Smooth muscle cell (in vitro differentiated cells): ENCODE measurements around the gene PLXDC1. TPM values are rescaled to one million over a fixed set of nuclear protein-coding genes. Genes with fewer than 3 reads are reported as not detected.

Experiments
- DNase-seq: peaks from one replicate; lab custom pipeline; 2025; ENCODE audit not compliant: unreplicated experiment; lab: John Stamatoyannopoulos, UW
- H2AFZ ChIP-seq: fragments of 200-600 bp; sonication (generic); 2 replicates; pipeline ENCODE4 v1.6.0; 2016; ENCODE audit warnings: antibody characterized with exemption, low read depth, mild to moderate bottlenecking
- H3F3A ChIP-seq: fragments of 200-600 bp; sonication (generic); 2 replicates; pipeline ENCODE4 v1.6.0; 2017; ENCODE audit warnings: antibody characterized with exemption, low read depth
- H3K27ac ChIP-seq: fragments of 200-600 bp; sonication (generic); 2 replicates; pipeline ENCODE4 v1.5.1; 2016; ENCODE audit warnings: low read depth, mild to moderate bottlenecking
- H3K27me3 ChIP-seq: fragments of 200-600 bp; sonication (generic); 2 replicates; pipeline ENCODE4 v1.6.1; 2016; ENCODE audit warnings: low read depth, mild to moderate bottlenecking
- H3K36me3 ChIP-seq: fragments of 200-600 bp; sonication (generic); 2 replicates; pipeline ENCODE4 v1.5.1; 2016; ENCODE audit warnings: low read depth
- H3K4me1 ChIP-seq: fragments of 200-600 bp; sonication (generic); 2 replicates; pipeline ENCODE4 v1.5.1; 2016; ENCODE audit warnings: low read depth
- H3K4me2 ChIP-seq: fragments of 200-600 bp; sonication (generic); 2 replicates; pipeline ENCODE4 v1.6.0; 2016; ENCODE audit warnings: mild to moderate bottlenecking
- H3K4me3 ChIP-seq: fragments of 200-600 bp; sonication (generic); 2 replicates; pipeline ENCODE4 v1.5.1; 2016; ENCODE audit warnings: mild to moderate bottlenecking
- H3K79me2 ChIP-seq: fragments of 200-600 bp; sonication (generic); 2 replicates; pipeline ENCODE4 v1.6.0; 2016; ENCODE audit warnings: low read depth, mild to moderate bottlenecking
- H3K9ac ChIP-seq: fragments of 200-600 bp; sonication (generic); 2 replicates; pipeline ENCODE4 v1.6.0; 2016; ENCODE audit warnings: low read depth
- H3K9me3 ChIP-seq: fragments of 200-600 bp; sonication (generic); replicated peaks from 2 replicates; pipeline ENCODE4 v1.5.1; 2016; ENCODE audit warnings: low read depth
- H4K20me1 ChIP-seq: fragments of 200-600 bp; sonication (generic); 2 replicates; pipeline ENCODE4 v1.6.0; 2016; ENCODE audit warnings: low read depth
- WGBS: methylation state at CpG from one replicate; pipeline ENCODE4 v1.1.7; 2016; ENCODE audit warnings: low lambda C conversion rate; 5-methylcytosine and 5-hydroxymethylcytosine counted together
- polyA plus RNA-seq: library from polyadenylated mRNA; unstranded; fragments of >200 nt; fragmentation: Nextera tagmentation; extraction: Ambion mirVana; gene quantifications from 2 replicates; pipeline ENCODE4 v1.2.1, GENCODE V29; 2016
- total RNA-seq: library from RNA; depleted of rRNA; stranded (reverse); fragments of >200 nt; gene quantifications from 2 replicates; pipeline ENCODE4 v1.2.3, GENCODE V29; 2014
- TF ChIP-seq, protein P1 (sequence below): fragments of 200-600 bp; sonication (generic); IDR thresholded peaks from 2 replicates; pipeline ENCODE4 v1.5.1; 2017; ENCODE audit warnings: borderline replicate concordance, mild to moderate bottlenecking, antibody characterized with exemption; ENCODE audit not compliant: insufficient read depth, poor library complexity, severe bottlenecking

PLXDC1 gene
- total and polyA plus RNA-seq, 2 experiments from 2014 or later: 17.4 to 18.5 TPM

DNA sequence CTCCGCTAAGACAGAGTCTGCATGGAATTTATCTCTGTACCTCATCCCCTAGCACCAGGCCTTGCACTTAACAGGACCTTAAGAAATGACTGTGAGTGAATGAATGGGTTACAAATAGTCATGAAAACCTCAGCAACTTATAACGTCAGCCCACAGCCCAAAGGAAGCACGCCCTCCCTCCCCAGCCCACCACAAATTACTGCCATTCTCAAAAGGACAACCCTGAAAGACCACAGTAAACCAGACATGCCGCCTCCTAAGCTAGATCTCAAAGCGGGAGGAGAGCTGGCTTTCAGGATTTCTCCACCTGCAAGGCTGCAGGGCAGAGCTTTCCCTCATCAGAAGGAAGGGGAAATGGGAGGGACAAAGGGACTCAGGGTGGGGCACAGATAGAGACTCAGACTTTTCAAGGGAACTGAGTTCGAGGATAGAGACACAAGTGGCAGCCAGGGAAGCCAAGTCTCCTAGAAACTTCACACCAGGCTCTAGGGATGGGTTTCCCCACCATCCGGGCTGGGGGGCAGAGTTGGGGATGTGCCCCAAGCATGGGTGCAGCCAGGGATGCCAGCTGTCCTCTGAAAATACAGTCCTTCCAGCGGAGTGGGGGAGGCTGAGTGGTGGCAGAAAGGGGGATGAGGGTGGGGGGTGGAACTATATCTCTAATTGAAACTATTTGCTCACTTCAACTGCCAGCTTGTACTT, 56.7 kb downstream of the PLXDC1 start:
- Histone ChIP-seq H3K9ac (no peak overlapping the region), H3K4me2 (no peak overlapping the region), H4K20me1 (no peaks in the 10 kb centered on the region), H3K9me3 (no peaks in the 10 kb centered on the region), H3K27ac (no peak overlapping the region), H3F3A (no peaks in the 10 kb centered on the region), H3K4me1 (peaks cover 8% of the 10 kb centered on the region), H2AFZ (no peak overlapping the region), H3K27me3 (no peaks in the 10 kb centered on the region), H3K36me3 (no peaks in the 10 kb centered on the region), H3K4me3 (no peak overlapping the region), H3K79me2 (no peaks in the 10 kb centered on the region)
- WGBS: 57% methylated on average over 8 of the region's 8 CpGs
- DNase-seq: no peak
- TF ChIP-seq, protein P1, sequence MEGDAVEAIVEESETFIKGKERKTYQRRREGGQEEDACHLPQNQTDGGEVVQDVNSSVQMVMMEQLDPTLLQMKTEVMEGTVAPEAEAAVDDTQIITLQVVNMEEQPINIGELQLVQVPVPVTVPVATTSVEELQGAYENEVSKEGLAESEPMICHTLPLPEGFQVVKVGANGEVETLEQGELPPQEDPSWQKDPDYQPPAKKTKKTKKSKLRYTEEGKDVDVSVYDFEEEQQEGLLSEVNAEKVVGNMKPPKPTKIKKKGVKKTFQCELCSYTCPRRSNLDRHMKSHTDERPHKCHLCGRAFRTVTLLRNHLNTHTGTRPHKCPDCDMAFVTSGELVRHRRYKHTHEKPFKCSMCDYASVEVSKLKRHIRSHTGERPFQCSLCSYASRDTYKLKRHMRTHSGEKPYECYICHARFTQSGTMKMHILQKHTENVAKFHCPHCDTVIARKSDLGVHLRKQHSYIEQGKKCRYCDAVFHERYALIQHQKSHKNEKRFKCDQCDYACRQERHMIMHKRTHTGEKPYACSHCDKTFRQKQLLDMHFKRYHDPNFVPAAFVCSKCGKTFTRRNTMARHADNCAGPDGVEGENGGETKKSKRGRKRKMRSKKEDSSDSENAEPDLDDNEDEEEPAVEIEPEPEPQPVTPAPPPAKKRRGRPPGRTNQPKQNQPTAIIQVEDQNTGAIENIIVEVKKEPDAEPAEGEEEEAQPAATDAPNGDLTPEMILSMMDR: no peak

DNA sequence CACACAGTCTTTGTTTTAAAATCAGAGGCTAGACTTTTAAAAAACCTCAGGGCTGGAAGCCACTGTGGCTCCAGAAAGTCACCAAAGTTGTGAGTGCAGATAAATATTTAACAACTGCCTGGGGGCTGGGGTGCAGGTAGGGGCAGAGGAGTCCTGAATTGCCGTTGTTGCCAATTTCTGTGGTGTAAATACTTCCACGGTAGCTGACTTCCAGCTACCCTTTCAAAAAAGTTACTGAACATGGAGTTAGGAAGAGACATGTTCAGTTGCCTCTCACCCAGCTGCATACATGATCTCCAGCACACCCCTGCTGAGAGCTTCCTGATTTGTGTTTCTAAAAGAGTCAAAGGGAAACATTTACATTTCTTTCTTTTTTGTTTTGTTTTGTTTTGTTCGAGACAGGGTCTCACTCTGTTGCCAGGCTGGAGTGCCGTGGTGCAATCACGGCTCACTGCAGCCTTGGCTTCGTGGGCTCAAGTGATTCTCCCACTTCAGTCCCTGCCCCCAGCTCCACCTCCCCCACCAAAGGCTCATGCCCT, 58.7 kb downstream of the PLXDC1 start:
- H3K36me3 ChIP-seq: no peaks in the 10 kb centered on the region
- no peaks in the 10 kb centered on the region for H3F3A ChIP-seq
- no peaks in the 10 kb centered on the region for H3K79me2 ChIP-seq
- no peak overlapping the region for H3K27ac ChIP-seq
- no peak for DNase-seq
- 90% methylated on average over 6 of the region's 6 CpGs for WGBS
- H2AFZ ChIP-seq: no peak overlapping the region
- H4K20me1 ChIP-seq: no peaks in the 10 kb centered on the region
- no peaks in the 10 kb centered on the region for H3K9me3 ChIP-seq
- no peak overlapping the region for H3K4me3 ChIP-seq
- no peak overlapping the region for H3K4me2 ChIP-seq
- TF ChIP-seq, protein P1: no peak
- H3K9ac ChIP-seq: no peak overlapping the region
- no peaks in the 10 kb centered on the region for H3K27me3 ChIP-seq
- peaks cover 8% of the 10 kb centered on the region for H3K4me1 ChIP-seq

DNA sequence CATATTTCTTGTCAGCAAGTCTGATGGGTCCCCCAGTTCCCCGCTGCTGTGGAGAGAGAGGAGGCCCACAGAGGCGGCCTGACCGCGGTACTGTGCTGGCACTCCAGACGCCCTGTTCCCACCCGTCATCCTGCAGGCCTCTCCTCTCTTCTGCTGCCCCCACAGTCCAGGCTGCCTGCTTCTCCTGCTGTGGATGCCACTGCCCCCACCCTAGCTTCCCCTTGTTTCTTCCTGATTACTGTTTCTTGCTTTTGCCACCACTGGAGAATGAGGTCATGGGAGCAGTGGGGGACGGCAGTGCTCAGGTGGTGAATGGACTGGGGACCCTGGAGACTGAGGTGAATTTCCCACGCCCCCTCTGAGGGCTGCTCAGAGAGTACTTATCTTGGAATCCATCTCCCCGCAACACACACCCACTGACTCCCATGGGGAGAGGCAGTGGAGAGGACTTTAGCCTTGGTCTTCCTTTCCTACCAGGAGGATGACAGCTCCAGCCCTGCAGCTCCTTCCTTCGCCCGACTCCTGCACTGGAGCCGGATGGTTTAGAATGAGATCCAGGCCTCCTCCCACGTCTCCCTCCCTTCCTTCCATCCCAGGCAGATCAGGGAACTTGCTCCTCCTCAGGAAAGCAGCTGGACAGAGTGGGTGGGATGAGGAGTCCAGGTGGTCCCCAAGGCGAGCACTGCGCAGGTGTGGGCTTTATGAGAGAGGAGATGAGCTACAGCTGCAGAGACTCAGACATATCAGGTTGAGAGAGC, 60.4 kb downstream of the PLXDC1 start:
- Histone ChIP-seq H3K9ac (no peak overlapping the region), H3K27ac (no peak overlapping the region), H3K9me3 (no peaks in the 10 kb centered on the region), H3K79me2 (no peaks in the 10 kb centered on the region), H2AFZ (no peak overlapping the region), H3K4me3 (no peak overlapping the region), H3K4me1 (no peaks in the 10 kb centered on the region), H3K36me3 (no peaks in the 10 kb centered on the region), H3K27me3 (no peaks in the 10 kb centered on the region), H4K20me1 (no peaks in the 10 kb centered on the region), H3F3A (no peaks in the 10 kb centered on the region), H3K4me2 (no peak overlapping the region)
- TF ChIP-seq, protein P1: no peak
- WGBS: 81% methylated on average over 15 of the region's 15 CpGs
- no peak for DNase-seq
